GM18526 (cell line): ENCODE results near the gene ATP8A2.

Experiments used
- POLR2A ChIP-seq: IDR thresholded peaks from 3 replicates; pipeline ENCODE4 v1.6.1; 2011; ENCODE audit not compliant: insufficient read length; ENCODE audit errors: extremely low read depth

The ATP8A2 gene

GRCh38 chr13:25616674-25617073 lies 244.9 kb downstream of the ATP8A2 start:
- no peak for TF ChIP-seq POLR2A

GRCh38 chr13:25619897-25620296 lies 248.1 kb downstream of the ATP8A2 start:
- TF ChIP-seq POLR2A, result no peak

GRCh38 chr13:25625414-25625813 lies 253.6 kb downstream of the ATP8A2 start:
- TF ChIP-seq POLR2A, result no peak

- no peak for TF ChIP-seq POLR2A
Observed at GRCh38 chr13:25630329-25630900, 258.6 kb downstream of the ATP8A2 start.

- no peak for TF ChIP-seq POLR2A
Observed at GRCh38 chr13:25632166-25632888, 260.6 kb downstream of the ATP8A2 start.

GRCh38 chr13:25633093-25633492 lies 261.3 kb downstream of the ATP8A2 start:
- no peak for TF ChIP-seq POLR2A

- TF ChIP-seq POLR2A, result no peak
Observed at GRCh38 chr13:25645681-25646080, 273.9 kb downstream of the ATP8A2 start.

- TF ChIP-seq POLR2A, result no peak
Observed at GRCh38 chr13:25649001-25649633, 277.3 kb downstream of the ATP8A2 start.

- TF ChIP-seq POLR2A, result no peak
Observed at GRCh38 chr13:25652764-25653163, 281.0 kb downstream of the ATP8A2 start.

- no peak for TF ChIP-seq POLR2A
Observed at GRCh38 chr13:25654322-25654721, 282.5 kb downstream of the ATP8A2 start.

GRCh38 chr13:25657157-25657556 lies 285.4 kb downstream of the ATP8A2 start:
- TF ChIP-seq POLR2A, result no peak

GRCh38 chr13:25659091-25659795 lies 287.5 kb downstream of the ATP8A2 start:
- no peak for TF ChIP-seq POLR2A

GRCh38 chr13:25660996-25661395 lies 289.2 kb downstream of the ATP8A2 start:
- TF ChIP-seq POLR2A, result no peak

GRCh38 chr13:25662516-25662915 lies 290.7 kb downstream of the ATP8A2 start:
- no peak for TF ChIP-seq POLR2A

GRCh38 chr13:25668345-25668744 lies 296.6 kb downstream of the ATP8A2 start:
- TF ChIP-seq POLR2A, result no peak

- TF ChIP-seq POLR2A, result no peak
Observed at GRCh38 chr13:25673711-25674110, 301.9 kb downstream of the ATP8A2 start.
